ENCODE data around the gene ANGPTL2. TPM values are rescaled to one million over a fixed set of nuclear protein-coding genes. Genes with fewer than 3 reads are reported as not detected.

Gene ANGPTL2
- total and polyA plus RNA-seq, 5 donors from 2014 or later: not detected

DNA sequence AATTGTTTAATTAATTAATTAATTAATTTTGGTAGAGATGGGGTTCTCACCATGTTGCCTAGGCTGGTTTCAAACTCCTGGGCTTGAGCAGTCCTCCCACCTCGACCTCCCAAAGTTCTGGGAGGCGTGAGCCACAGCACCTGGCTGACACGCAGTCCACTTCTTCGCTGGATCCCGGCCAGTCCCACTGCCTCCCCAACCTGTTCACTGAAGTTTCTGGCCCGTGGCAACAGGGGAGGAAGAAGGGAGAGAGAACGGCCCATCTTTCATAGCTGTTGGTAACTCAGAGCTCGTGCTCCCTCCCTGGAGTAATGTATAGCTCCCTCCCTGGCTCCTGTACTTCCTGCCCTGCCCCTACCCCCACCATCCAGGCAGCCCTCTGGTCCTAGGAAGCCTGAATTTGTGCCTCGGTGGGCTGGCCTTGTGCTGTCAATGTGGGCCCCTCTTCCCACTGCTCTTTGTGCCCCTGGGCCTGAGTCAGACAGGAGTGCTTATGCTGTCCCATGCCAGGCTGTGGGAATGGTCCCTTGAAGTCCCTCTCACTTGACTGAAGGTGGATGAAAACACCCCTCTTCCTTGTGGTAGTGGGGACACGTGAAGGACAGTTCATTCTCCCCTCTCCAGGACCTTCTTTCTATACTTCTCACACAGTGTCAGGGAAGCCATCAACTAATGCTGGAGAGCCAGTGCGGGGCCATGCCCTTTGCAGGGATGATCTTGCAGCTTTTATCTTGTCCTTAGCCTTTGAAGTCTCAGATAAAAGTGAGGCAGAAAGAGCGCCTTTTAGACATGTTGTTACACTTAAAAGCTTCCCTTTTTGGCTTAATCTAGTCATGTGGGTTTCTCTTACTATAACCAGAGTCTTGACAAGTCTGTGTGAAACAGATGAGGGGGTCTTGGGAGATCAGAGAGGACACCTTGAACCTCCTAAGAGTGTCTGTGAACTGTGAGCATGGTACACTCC lies 38.1 kb downstream of the ANGPTL2 start:
- H3K27ac Mint-ChIP-seq: peak overlapping the region in 1 of 3 donors; percentile 84
- no peak for ATAC-seq (ENCODE audit: low read depth in 2 of 2)
- H3K9me3 Mint-ChIP-seq: no peaks in the 10 kb centered on the region
- Histone ChIP-seq H3K4me3 (ENCODE audit: low read depth, low read length) (no peak overlapping the region), H3K9me3 (ENCODE audit: control insufficient read depth in 2 of 2, low read length in 2 of 2) (no peaks in the 10 kb centered on the region), H3K4me1 (ENCODE audit: control insufficient read depth, insufficient read depth, low read length, poor library complexity, severe bottlenecking) (no peaks in the 10 kb centered on the region), H3K27me3 (ENCODE audit: control insufficient read depth, insufficient read depth, low read length) (no peaks in the 10 kb centered on the region), H3K27ac (ENCODE audit: insufficient read depth, low read length, poor library complexity, severe bottlenecking) (no peak overlapping the region), H3K36me3 (ENCODE audit: control insufficient read depth, insufficient read depth, low read length) (no peaks in the 10 kb centered on the region)
- peaks cover 6% of the 10 kb centered on the region for H3K36me3 Mint-ChIP-seq
- H3K4me1 Mint-ChIP-seq: peaks cover 0 to 15% (median 7%) of the 10 kb centered on the region in 4 donors
- H3K27me3 Mint-ChIP-seq: no peaks in the 10 kb centered on the region
- no peak overlapping the region for H3K4me3 Mint-ChIP-seq
- DNase-seq: peak in 1 of 3 donors; percentile 4

DNA sequence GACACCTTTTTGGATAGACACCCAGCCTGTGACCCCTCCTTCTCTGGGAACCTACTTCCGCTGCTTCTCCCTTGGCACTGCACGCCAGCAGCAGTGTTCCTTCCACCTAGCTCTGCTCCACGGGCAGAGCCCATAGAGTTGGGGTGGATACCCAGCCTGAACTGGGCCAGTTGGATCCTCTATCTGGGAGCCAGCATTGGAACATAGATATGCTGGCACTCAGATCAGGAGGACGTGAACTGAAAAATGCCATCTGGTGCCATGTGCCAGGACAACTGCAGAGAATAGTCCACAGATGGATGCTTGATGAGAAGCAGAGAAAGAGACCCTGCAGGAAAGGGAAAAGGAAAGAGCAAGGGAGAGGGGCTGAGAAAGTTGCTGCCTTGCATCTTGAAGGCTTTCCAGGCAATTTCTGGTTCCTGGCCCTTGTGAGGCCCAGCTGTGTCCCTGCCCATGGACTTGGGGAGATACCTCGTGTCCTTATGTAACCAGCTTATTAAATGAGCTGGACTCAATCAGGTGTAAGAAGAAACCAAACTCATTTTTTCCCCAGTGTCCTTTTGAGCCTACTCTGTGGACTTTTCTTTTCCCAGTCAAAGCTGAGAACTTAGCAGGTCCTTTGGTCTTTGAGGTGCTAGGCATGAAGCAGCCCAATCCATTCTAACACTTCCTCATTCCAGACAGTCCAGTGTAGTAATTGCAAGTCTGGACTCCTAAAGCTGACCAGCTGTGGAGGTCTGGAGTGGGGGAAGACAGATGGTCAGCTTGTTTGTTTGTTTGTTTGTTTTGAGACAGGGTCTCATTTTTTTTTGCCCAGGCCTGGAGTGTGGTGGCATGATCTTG lies 39.1 kb downstream of the ANGPTL2 start:
- no peaks in the 10 kb centered on the region for H3K27me3 ChIP-seq (ENCODE audit: control insufficient read depth, insufficient read depth, low read length)
- no peaks in the 10 kb centered on the region for H3K4me1 ChIP-seq (ENCODE audit: control insufficient read depth, insufficient read depth, low read length, poor library complexity, severe bottlenecking)
- ATAC-seq (ENCODE audit: low read depth in 2 of 2) (no peak), DNase-seq (no peak)
- no peak overlapping the region for H3K27ac ChIP-seq (ENCODE audit: insufficient read depth, low read length, poor library complexity, severe bottlenecking)
- Mint-ChIP-seq H3K27ac (no peak overlapping the region), H3K4me3 (no peak overlapping the region), H3K27me3 (no peaks in the 10 kb centered on the region), H3K4me1 (peaks cover 0 to 15% (median 7%) of the 10 kb centered on the region in 4 donors), H3K9me3 (no peaks in the 10 kb centered on the region), H3K36me3 (peaks cover 9% of the 10 kb centered on the region)
- no peaks in the 10 kb centered on the region for H3K36me3 ChIP-seq (ENCODE audit: control insufficient read depth, insufficient read depth, low read length)
- no peaks in the 10 kb centered on the region for H3K9me3 ChIP-seq (ENCODE audit: control insufficient read depth in 2 of 2, low read length in 2 of 2)
- no peak overlapping the region for H3K4me3 ChIP-seq (ENCODE audit: low read depth, low read length)

DNA sequence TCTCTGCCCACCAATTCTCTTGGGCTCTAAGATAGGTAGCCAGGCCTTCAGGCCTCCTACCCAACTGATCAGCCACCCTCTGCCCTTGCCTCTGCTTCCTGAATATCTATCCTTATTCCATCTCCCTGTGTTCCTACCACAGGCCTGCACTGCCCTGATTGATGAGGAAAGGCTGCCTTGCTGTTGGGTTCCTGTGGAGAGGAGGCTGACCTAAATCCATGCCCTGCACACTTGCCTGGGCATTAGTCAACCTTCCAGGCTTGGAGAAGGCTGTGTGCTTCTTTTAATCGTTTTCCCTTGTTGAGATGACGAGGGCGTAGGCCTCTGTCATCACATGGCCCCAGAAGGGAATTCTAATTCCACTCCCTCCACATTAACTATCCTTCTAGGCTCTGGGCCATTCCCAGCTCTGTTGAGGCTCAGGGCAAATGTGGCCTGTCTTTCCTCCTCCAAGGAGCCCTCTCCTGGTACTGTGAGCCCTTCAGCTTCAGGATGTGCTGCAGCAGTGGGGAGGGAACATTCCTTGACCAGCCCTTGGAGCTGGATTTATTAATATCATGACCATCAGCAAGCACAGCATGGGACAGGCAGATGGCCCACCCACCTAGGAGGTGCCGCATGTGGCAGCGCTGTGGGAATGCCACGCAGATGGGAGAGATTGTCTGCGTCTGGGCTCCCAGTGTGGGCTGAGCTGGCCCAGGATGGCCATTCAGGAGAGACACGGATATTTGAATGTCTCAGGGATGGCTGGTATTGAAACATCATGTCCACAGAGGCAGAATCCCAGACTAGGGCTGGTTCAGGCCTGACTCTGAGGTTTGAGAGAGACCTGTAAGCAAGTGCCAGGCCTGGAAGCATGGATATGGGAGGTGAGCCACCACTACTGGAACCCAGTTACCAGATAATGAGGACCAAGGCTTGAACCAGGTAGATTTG lies 40.9 kb downstream of the ANGPTL2 start:
- Histone ChIP-seq H3K9me3 (ENCODE audit: control insufficient read depth in 2 of 2, low read length in 2 of 2) (no peaks in the 10 kb centered on the region), H3K36me3 (ENCODE audit: control insufficient read depth, insufficient read depth, low read length) (no peaks in the 10 kb centered on the region), H3K4me1 (ENCODE audit: control insufficient read depth, insufficient read depth, low read length, poor library complexity, severe bottlenecking) (no peaks in the 10 kb centered on the region), H3K27ac (ENCODE audit: insufficient read depth, low read length, poor library complexity, severe bottlenecking) (no peak overlapping the region), H3K4me3 (ENCODE audit: low read depth, low read length) (no peak overlapping the region), H3K27me3 (ENCODE audit: control insufficient read depth, insufficient read depth, low read length) (no peaks in the 10 kb centered on the region)
- H3K27ac Mint-ChIP-seq: peak overlapping the region in 1 of 3 donors; percentile 38
- H3K27me3 Mint-ChIP-seq: no peaks in the 10 kb centered on the region
- no peaks in the 10 kb centered on the region for H3K9me3 Mint-ChIP-seq
- DNase-seq (no peak), ATAC-seq (ENCODE audit: low read depth in 2 of 2) (no peak)
- peaks cover 9% of the 10 kb centered on the region for H3K36me3 Mint-ChIP-seq
- no peak overlapping the region for H3K4me3 Mint-ChIP-seq
- peaks cover 0 to 15% (median 5%) of the 10 kb centered on the region in 4 donors for H3K4me1 Mint-ChIP-seq

DNA sequence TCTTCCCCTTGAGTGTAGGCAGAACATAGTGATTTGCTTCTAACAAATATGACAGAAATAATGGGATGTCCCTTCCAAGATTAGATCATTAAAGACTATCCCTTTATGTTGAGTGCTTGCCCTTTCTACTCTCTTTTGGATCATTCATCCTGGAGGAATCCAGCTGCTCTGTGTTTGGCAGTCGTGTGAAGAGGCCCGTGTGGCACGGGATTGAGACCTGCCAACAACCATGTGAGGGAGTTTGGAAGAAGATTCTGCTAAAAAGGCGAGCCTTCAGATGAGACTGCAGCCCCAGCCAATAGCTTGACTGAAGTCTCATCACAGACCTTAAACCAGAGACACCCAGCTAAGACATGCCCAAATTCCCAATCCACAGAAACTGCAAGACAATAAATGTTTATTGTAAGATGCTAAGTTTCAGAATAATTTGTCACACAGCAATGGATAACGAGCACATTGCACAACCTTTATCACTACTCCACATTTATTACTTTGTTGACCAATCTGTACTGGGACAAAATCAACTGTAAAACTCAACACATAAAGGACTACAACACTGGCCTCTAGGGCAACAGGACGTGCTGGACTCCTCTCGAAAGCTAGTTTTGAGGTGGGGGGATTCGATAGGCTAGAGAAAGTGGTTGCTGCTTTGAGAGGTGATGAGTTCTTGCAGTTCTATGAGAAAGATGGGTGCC lies 42.8 kb downstream of the ANGPTL2 start:
- H3K36me3 Mint-ChIP-seq: peaks cover 9% of the 10 kb centered on the region
- H3K27ac Mint-ChIP-seq: no peak overlapping the region
- H3K27me3 ChIP-seq (ENCODE audit: control insufficient read depth, insufficient read depth, low read length): no peaks in the 10 kb centered on the region
- DNase-seq (no peak), ATAC-seq (ENCODE audit: low read depth in 2 of 2) (no peak)
- peaks cover 0 to 5% (median 3%) of the 10 kb centered on the region in 4 donors for H3K4me1 Mint-ChIP-seq
- no peaks in the 10 kb centered on the region for H3K36me3 ChIP-seq (ENCODE audit: control insufficient read depth, insufficient read depth, low read length)
- no peaks in the 10 kb centered on the region for H3K4me1 ChIP-seq (ENCODE audit: control insufficient read depth, insufficient read depth, low read length, poor library complexity, severe bottlenecking)
- H3K27me3 Mint-ChIP-seq: no peaks in the 10 kb centered on the region
- no peak overlapping the region for H3K4me3 Mint-ChIP-seq
- no peaks in the 10 kb centered on the region for H3K9me3 ChIP-seq (ENCODE audit: control insufficient read depth in 2 of 2, low read length in 2 of 2)
- H3K27ac ChIP-seq (ENCODE audit: insufficient read depth, low read length, poor library complexity, severe bottlenecking): no peak overlapping the region
- no peaks in the 10 kb centered on the region for H3K9me3 Mint-ChIP-seq
- no peak overlapping the region for H3K4me3 ChIP-seq (ENCODE audit: low read depth, low read length)

DNA sequence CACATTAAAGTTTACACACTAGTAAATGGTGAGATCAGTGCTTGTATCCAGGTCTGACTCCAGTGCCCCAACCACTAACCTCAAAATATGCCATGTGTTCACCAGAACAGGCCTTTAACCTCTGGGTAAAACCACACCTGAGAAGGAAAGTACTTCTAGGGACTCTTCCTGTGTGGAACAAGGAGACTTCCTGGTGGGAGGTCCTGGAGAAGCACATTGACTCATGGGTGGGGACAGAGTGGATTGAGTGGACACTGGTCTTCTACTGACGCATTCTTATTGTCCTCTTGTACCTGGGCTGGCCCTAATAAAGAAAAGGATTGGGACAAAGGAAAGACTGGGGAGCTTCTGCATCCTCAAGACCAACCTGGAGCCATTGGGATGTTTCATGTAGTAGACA lies 43.4 kb downstream of the ANGPTL2 start:
- no peaks in the 10 kb centered on the region for H3K27me3 ChIP-seq (ENCODE audit: control insufficient read depth, insufficient read depth, low read length)
- Mint-ChIP-seq H3K4me3 (no peak overlapping the region), H3K4me1 (peaks cover 0 to 4% (median 0%) of the 10 kb centered on the region in 4 donors), H3K9me3 (peaks cover 0 to 4% (median 0%) of the 10 kb centered on the region in 7 donors), H3K36me3 (peaks cover 13% of the 10 kb centered on the region), H3K27me3 (no peaks in the 10 kb centered on the region), H3K27ac (no peak overlapping the region)
- no peak for ATAC-seq (ENCODE audit: low read depth in 2 of 2)
- H3K27ac ChIP-seq (ENCODE audit: insufficient read depth, low read length, poor library complexity, severe bottlenecking): no peak overlapping the region
- DNase-seq: no peak
- no peaks in the 10 kb centered on the region for H3K4me1 ChIP-seq (ENCODE audit: control insufficient read depth, insufficient read depth, low read length, poor library complexity, severe bottlenecking)
- H3K4me3 ChIP-seq (ENCODE audit: low read depth, low read length): no peak overlapping the region
- H3K36me3 ChIP-seq (ENCODE audit: control insufficient read depth, insufficient read depth, low read length): no peaks in the 10 kb centered on the region
- no peaks in the 10 kb centered on the region for H3K9me3 ChIP-seq (ENCODE audit: control insufficient read depth in 2 of 2, low read length in 2 of 2)

DNA sequence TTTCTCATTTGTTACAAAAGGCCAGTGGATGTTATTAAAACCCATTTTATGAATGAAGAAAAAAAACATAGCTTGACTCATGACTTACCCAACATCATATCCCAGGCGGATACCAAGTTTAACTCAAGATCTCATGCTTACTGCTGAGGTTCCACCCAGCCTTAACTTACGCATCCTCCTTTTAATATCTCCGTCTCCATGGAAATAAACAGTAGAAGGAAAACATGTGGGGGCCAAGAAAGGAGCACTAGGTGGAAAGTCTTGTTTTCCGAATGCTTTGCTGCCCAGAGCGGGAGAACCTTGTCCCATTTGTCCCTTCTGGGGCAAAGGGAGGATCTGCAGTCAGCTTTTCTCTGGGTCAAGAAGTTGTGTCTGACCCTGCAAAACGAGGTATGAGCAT lies 44.1 kb downstream of the ANGPTL2 start:
- no peak overlapping the region for H3K4me3 Mint-ChIP-seq
- H3K27ac Mint-ChIP-seq: no peak overlapping the region
- H3K27me3 Mint-ChIP-seq: no peaks in the 10 kb centered on the region
- H3K27me3 ChIP-seq (ENCODE audit: control insufficient read depth, insufficient read depth, low read length): no peaks in the 10 kb centered on the region
- no peak overlapping the region for H3K4me3 ChIP-seq (ENCODE audit: low read depth, low read length)
- ATAC-seq (ENCODE audit: low read depth in 2 of 2) (no peak), DNase-seq (no peak)
- H3K9me3 ChIP-seq (ENCODE audit: control insufficient read depth in 2 of 2, low read length in 2 of 2): no peaks in the 10 kb centered on the region
- peaks cover 0 to 4% (median 0%) of the 10 kb centered on the region in 4 donors for H3K4me1 Mint-ChIP-seq
- H3K4me1 ChIP-seq (ENCODE audit: control insufficient read depth, insufficient read depth, low read length, poor library complexity, severe bottlenecking): no peaks in the 10 kb centered on the region
- H3K27ac ChIP-seq (ENCODE audit: insufficient read depth, low read length, poor library complexity, severe bottlenecking): no peak overlapping the region
- no peaks in the 10 kb centered on the region for H3K36me3 ChIP-seq (ENCODE audit: control insufficient read depth, insufficient read depth, low read length)
- peaks cover 13% of the 10 kb centered on the region for H3K36me3 Mint-ChIP-seq
- H3K9me3 Mint-ChIP-seq: peaks cover 0 to 4% (median 0%) of the 10 kb centered on the region in 7 donors

DNA sequence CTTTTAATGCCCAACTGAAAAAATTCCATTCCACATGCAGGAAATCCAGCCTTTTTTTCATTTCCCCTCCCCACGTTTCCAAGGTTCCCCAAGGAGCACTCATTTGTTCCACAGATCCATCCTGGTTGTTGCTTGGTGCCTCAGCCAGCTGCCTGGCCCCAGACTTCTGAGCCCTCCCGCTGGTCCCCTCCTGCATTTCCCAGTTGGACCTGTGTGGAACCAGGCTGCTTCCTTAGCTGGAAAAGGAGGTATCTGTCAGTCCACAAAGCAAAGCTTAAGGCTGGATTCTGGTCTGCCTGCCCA lies 44.8 kb downstream of the ANGPTL2 start:
- Histone ChIP-seq H3K4me1 (ENCODE audit: control insufficient read depth, insufficient read depth, low read length, poor library complexity, severe bottlenecking) (no peaks in the 10 kb centered on the region), H3K9me3 (ENCODE audit: control insufficient read depth in 2 of 2, low read length in 2 of 2) (no peaks in the 10 kb centered on the region), H3K36me3 (ENCODE audit: control insufficient read depth, insufficient read depth, low read length) (no peaks in the 10 kb centered on the region), H3K27me3 (ENCODE audit: control insufficient read depth, insufficient read depth, low read length) (no peaks in the 10 kb centered on the region), H3K4me3 (ENCODE audit: low read depth, low read length) (no peak overlapping the region), H3K27ac (ENCODE audit: insufficient read depth, low read length, poor library complexity, severe bottlenecking) (no peak overlapping the region)
- Mint-ChIP-seq H3K9me3 (peaks cover 0 to 4% (median 0%) of the 10 kb centered on the region in 7 donors), H3K36me3 (peaks cover 13% of the 10 kb centered on the region), H3K27me3 (no peaks in the 10 kb centered on the region), H3K27ac (no peak overlapping the region), H3K4me1 (peaks cover 0 to 2% (median 0%) of the 10 kb centered on the region in 4 donors), H3K4me3 (no peak overlapping the region)
- ATAC-seq (ENCODE audit: low read depth in 2 of 2) (no peak), DNase-seq (no peak)
